HG02884 (cell line): ENCODE data around the gene KIF6.

Experiments used
- ATAC-seq: cut with Tn5 transposase; IDR thresholded peaks from one replicate; pipeline ENCODE4 v1.9.1; 2021; ENCODE audit warnings: mild to moderate bottlenecking, moderate library complexity; ENCODE audit not compliant: unreplicated experiment

KIF6 gene

GRCh38 chr6:39426073-39426456, 299.1 kb downstream of the KIF6 start:
- ATAC-seq: no peak

GRCh38 chr6:39425346-39426072, 299.7 kb downstream of the KIF6 start:
- no peak for ATAC-seq

- no peak for ATAC-seq
These were observed 300.4 kb downstream of the KIF6 start for GRCh38 chr6:39424831-39425230.

- no peak for ATAC-seq
These were observed 303.0 kb downstream of the KIF6 start for GRCh38 chr6:39422238-39422637.

GRCh38 chr6:39421383-39422225, 303.6 kb downstream of the KIF6 start:
- no peak for ATAC-seq

GRCh38 chr6:39420300-39421265, 304.6 kb downstream of the KIF6 start:
- no peak for ATAC-seq

GRCh38 chr6:39419607-39420006, 305.6 kb downstream of the KIF6 start:
- no peak for ATAC-seq

GRCh38 chr6:39417440-39417839, 307.8 kb downstream of the KIF6 start:
- no peak for ATAC-seq

- ATAC-seq: no peak
These were observed 308.5 kb downstream of the KIF6 start for GRCh38 chr6:39416728-39417127.

- ATAC-seq: no peak
These were observed 309.2 kb downstream of the KIF6 start for GRCh38 chr6:39416026-39416425.

GRCh38 chr6:39415482-39415881, 309.7 kb downstream of the KIF6 start:
- no peak for ATAC-seq

- ATAC-seq: no peak
These were observed 313.7 kb downstream of the KIF6 start for GRCh38 chr6:39411465-39411864.

GRCh38 chr6:39411001-39411400, 314.2 kb downstream of the KIF6 start:
- no peak for ATAC-seq

GRCh38 chr6:39409889-39410288, 315.3 kb downstream of the KIF6 start:
- ATAC-seq: no peak

GRCh38 chr6:39407446-39407993, 317.7 kb downstream of the KIF6 start:
- ATAC-seq: peak; percentile 88

GRCh38 chr6:39404312-39404711, 320.9 kb downstream of the KIF6 start:
- ATAC-seq: no peak

GRCh38 chr6:39403304-39403703, 321.9 kb downstream of the KIF6 start:
- ATAC-seq: no peak

GRCh38 chr6:39402239-39402751, 322.9 kb downstream of the KIF6 start:
- ATAC-seq: no peak

GRCh38 chr6:39401376-39401775, 323.8 kb downstream of the KIF6 start:
- no peak for ATAC-seq

- no peak for ATAC-seq
These were observed 325.2 kb downstream of the KIF6 start for GRCh38 chr6:39400026-39400425.

- ATAC-seq: no peak
These were observed 328.4 kb downstream of the KIF6 start for GRCh38 chr6:39396854-39397253.
